Measurements from ENCODE around the gene DOCK1. TPM values are rescaled to one million over a fixed set of nuclear protein-coding genes. Genes with fewer than 3 reads are reported as not detected.

The DOCK1 gene
- total and polyA plus RNA-seq, 8 donors, result 46.4 to 77.7 (median 71.3) TPM

DNA sequence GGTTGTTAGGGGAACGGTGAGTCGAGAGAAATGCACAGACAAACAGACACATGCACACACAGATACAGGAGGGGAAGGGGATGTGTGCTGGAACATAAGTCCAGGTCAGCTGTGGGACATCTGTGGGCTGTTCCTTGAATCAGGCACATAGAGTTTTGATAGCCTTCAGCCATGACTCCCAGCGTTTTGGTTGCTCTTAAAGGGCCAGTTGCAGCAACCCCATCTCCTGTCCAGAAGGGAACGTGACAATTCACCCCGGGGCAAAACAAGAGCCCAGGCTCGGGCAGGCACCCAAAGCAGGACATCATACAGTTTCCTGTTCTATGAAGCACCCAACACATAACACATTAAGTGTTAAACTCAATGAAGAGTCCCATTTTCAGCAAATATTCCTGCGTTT, 281.6 kb downstream of the DOCK1 start:
- no peak overlapping the region for H3K4me3 ChIP-seq
- H3K36me3 ChIP-seq, result no peaks in the 10 kb centered on the region
- H3K4me1 ChIP-seq, result no peaks in the 10 kb centered on the region
- H3K27me3 ChIP-seq, result no peaks in the 10 kb centered on the region
- no peak overlapping the region for H3K27ac ChIP-seq
- intact Hi-C loops (cut with DNase I), result no loop called here
- TF ChIP-seq, protein P1, sequence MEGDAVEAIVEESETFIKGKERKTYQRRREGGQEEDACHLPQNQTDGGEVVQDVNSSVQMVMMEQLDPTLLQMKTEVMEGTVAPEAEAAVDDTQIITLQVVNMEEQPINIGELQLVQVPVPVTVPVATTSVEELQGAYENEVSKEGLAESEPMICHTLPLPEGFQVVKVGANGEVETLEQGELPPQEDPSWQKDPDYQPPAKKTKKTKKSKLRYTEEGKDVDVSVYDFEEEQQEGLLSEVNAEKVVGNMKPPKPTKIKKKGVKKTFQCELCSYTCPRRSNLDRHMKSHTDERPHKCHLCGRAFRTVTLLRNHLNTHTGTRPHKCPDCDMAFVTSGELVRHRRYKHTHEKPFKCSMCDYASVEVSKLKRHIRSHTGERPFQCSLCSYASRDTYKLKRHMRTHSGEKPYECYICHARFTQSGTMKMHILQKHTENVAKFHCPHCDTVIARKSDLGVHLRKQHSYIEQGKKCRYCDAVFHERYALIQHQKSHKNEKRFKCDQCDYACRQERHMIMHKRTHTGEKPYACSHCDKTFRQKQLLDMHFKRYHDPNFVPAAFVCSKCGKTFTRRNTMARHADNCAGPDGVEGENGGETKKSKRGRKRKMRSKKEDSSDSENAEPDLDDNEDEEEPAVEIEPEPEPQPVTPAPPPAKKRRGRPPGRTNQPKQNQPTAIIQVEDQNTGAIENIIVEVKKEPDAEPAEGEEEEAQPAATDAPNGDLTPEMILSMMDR (IDR thresholded peaks at IDR 0.05), result no peak
- ATAC-seq, result no peak
- DNase-seq, result no peak
- no peaks in the 10 kb centered on the region for H3K9me3 ChIP-seq

DNA sequence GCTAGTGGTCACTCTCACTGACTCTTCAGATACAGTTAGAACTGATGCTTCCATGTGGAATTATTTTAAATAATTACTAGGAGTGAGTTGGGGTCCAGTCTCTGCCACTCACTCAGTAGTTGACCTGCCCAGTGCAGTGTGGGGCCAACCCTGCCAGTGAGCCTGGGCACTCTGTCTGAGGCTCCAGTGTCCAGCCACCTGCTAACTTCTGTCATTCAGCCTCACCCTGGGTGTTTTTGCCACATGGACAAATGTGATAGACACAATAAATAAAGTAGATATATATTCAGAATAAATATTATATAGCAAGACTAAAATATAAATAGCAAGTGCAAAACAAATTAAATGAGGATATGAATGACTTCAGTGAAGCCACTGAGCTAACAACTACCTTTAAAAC, 284.0 kb downstream of the DOCK1 start:
- intact Hi-C loops (cut with DNase I), result no loop called here
- TF ChIP-seq, protein P1 (IDR thresholded peaks at IDR 0.05), result no peak
- DNase-seq (no peak), ATAC-seq (no peak)
- H3K9me3 ChIP-seq, result no peaks in the 10 kb centered on the region
- H3K4me1 ChIP-seq, result no peaks in the 10 kb centered on the region
- no peak overlapping the region for H3K27ac ChIP-seq
- peaks cover 0 to 14% of the 10 kb centered on the region in 2 donors for H3K27me3 ChIP-seq
- H3K36me3 ChIP-seq, result no peaks in the 10 kb centered on the region
- no peak overlapping the region for H3K4me3 ChIP-seq

DNA sequence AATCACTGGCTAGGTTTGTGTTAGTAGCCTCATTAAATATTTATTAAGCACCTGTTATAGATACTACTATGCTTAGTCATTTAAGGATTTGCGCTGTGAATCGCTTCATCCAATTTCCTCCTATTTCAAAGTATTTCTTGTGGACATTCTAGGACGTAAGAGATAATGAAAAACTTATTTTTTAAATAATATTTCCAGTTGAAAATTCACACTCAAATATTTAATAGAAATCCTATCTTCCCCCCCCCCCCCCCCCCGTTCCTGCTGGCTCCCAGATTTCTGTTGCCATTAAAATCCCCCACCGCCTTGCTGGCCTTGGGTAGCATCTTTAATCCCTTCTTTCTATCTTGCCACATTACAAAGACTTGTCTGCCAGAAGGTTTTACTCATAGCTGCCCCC, 285.2 kb downstream of the DOCK1 start:
- Histone ChIP-seq H3K4me1 (peaks cover 5 to 9% of the 10 kb centered on the region in 2 donors), H3K4me3 (no peak overlapping the region), H3K9me3 (no peaks in the 10 kb centered on the region), H3K36me3 (no peaks in the 10 kb centered on the region), H3K27me3 (peaks cover 4 to 26% of the 10 kb centered on the region in 2 donors), H3K27ac (no peak overlapping the region)
- intact Hi-C loops (cut with DNase I), result no loop called here
- TF ChIP-seq, protein P1 (IDR thresholded peaks at IDR 0.05), result no peak
- DNase-seq (no peak), ATAC-seq (no peak)

DNA sequence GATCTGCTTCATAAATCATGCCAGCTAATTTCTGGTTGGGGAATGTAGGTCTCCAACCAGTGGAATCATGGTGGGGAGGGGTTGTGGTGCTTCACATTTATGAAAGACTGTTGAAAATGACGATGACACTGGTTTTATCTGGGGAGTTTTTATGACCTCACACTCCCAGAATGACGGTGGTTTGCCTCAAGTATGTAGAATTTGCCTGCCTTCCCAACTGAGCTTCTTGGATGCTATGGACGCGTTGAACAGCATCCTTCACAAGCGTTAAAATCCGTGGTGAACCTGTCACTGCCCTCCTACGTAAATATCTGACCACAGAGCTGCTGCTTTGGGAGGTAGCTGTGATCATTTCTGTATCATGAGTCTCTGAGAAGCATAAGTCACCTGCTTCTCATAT, 287.9 kb downstream of the DOCK1 start:
- Histone ChIP-seq H3K36me3 (no peaks in the 10 kb centered on the region), H3K27me3 (peaks cover 9 to 53% of the 10 kb centered on the region in 2 donors), H3K27ac (no peak overlapping the region), H3K9me3 (no peaks in the 10 kb centered on the region), H3K4me1 (peaks cover 5 to 18% of the 10 kb centered on the region in 2 donors), H3K4me3 (no peak overlapping the region)
- no peak for DNase-seq
- ATAC-seq, result no peak
- TF ChIP-seq, protein P1 (IDR thresholded peaks at IDR 0.05), result no peak
- intact Hi-C loops (cut with DNase I), result no loop called here

DNA sequence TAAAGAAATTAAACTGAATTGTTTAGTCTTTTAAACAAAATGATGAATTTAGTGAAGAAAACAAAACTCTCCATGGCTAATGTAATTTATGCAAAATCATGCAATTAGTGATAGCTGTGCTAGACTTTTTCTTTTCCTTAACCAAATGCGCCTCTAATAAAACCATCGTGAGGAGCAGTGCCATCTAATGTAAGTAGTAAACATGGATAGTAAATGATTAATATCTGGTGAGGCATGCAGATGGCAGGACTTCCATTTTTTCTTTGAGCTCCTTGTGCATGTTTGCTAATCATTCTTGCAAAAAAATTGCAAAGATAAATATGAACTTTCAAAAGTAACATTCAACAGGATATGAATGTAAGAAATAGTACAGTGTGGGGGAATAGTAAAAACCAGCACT, 288.9 kb downstream of the DOCK1 start:
- DNase-seq (no peak), ATAC-seq (no peak)
- Histone ChIP-seq H3K27ac (no peak overlapping the region), H3K27me3 (peaks cover 9 to 53% of the 10 kb centered on the region in 2 donors), H3K36me3 (no peaks in the 10 kb centered on the region), H3K4me3 (no peak overlapping the region), H3K9me3 (no peaks in the 10 kb centered on the region), H3K4me1 (peaks cover 5 to 18% of the 10 kb centered on the region in 2 donors)
- TF ChIP-seq, protein P1 (IDR thresholded peaks at IDR 0.05), result no peak
- intact Hi-C loops (cut with DNase I), result no loop called here
